RWPE1 (cell line): ENCODE data around the gene COLGALT1.

ENCODE experiments used
- CTCF ChIA-PET: fragments of 350-600 bp; sonication (Branson Sonifier 250); formaldehyde crosslinking; extraction: SDS; loops from one replicate; lab custom pipeline; 2021; lab: Yijun Ruan, JAX
- POLR2A ChIA-PET: fragments of 400-600 bp; formaldehyde crosslinking; extraction: SDS; loops from one replicate; lab custom pipeline; 2020; ENCODE audit warnings: antibody characterized with exemption; ENCODE audit not compliant: low non-redundant PET; lab: Yijun Ruan, JAX
- DNase-seq: peaks from one replicate; pipeline ENCODE4 v3.0.0; 2012; ENCODE audit warnings: low spot score
- H3K27ac ChIP-seq: fragments of 450-650 bp; 2 replicates; pipeline ENCODE4 v1.5.1; 2017
- CTCF ChIP-seq: fragments of 450-650 bp; conservative IDR thresholded peaks from 2 replicates; pipeline ENCODE4 v1.5.1; 2017; ENCODE audit warnings: low read depth, mild to moderate bottlenecking

The COLGALT1 gene

GRCh38 chr19:17575871-17576757, 20.7 kb downstream of the COLGALT1 start:
- POLR2A ChIA-PET = no interaction called here
- TF ChIP-seq CTCF = no peak
- H3K27ac ChIP-seq = peak overlapping the region; percentile 76
- CTCF ChIA-PET = no interaction called here
- DNase-seq = no peak

DNA sequence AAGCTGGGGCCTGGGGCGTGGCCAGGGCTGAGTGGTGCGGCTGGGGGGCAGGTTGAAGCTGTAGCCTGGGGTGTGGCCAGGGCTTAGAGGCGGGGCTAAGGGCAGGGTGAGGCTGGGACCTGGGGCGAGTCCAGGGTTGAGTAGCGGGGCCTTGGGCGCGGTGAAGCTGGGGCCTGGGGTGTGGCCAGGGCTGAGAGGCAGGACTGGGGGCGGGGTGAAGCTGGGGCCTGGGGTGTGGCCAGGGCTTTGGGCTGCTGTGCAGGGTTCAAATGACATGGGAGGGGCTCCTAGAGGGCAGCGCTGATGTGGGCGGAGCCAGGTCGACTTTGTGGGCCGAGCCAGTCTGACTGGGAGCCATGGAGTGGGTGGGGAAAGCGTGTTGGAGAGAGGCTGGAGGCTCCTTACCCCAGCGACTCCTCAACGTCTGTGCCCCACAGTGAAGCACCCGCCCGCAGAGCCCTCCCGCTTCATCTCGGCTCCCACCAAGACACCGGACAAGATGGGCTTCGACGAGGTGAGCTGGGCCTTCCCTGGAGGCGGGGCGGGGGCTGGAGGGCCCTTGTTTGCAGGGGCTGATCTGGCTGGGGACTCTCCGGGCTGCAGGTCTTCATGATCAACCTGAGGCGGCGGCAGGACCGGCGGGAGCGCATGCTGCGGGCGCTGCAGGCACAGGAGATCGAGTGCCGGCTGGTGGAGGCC, 21.5 kb downstream of the COLGALT1 start:
- ChIA-PET CTCF (no interaction called here), POLR2A (interaction anchor here (0.5 kb wide), 1 partner anchor 156 kb away, joined by 6 read pairs; no protein-coding TSS in a partner anchor)
- H3K27ac ChIP-seq = peak overlapping the region; percentile 76
- peak; percentile 85 for DNase-seq
- TF ChIP-seq CTCF = no peak

- DNase-seq = no peak
- H3K27ac ChIP-seq = peak overlapping the region; percentile 76
- ChIA-PET POLR2A (interaction anchor here (0.5 kb wide), 1 partner anchor 157 kb away, joined by 6 read pairs; no protein-coding TSS in a partner anchor), CTCF (interaction anchor here (0.6 kb wide), 1 partner anchor 165 kb away, joined by 4 read pairs; no protein-coding TSS in a partner anchor)
- no peak for TF ChIP-seq CTCF
Observed at GRCh38 chr19:17577457-17578097, 22.1 kb downstream of the COLGALT1 start.

- POLR2A ChIA-PET = interaction anchor here (0.6 to 0.7 kb wide), 2 partner anchors 27 to 112 kb away, joined by 3 to 11 read pairs; no protein-coding TSS in a partner anchor
- CTCF ChIA-PET = interaction anchor here (0.8 kb wide), 1 partner anchor 276 kb away, joined by 3 read pairs; no protein-coding TSS in a partner anchor
- H3K27ac ChIP-seq = peak overlapping the region; percentile 76
- DNase-seq = peak; percentile 93
- no peak for TF ChIP-seq CTCF
Observed at GRCh38 chr19:17579661-17580244, 24.3 kb downstream of the COLGALT1 start.

DNA sequence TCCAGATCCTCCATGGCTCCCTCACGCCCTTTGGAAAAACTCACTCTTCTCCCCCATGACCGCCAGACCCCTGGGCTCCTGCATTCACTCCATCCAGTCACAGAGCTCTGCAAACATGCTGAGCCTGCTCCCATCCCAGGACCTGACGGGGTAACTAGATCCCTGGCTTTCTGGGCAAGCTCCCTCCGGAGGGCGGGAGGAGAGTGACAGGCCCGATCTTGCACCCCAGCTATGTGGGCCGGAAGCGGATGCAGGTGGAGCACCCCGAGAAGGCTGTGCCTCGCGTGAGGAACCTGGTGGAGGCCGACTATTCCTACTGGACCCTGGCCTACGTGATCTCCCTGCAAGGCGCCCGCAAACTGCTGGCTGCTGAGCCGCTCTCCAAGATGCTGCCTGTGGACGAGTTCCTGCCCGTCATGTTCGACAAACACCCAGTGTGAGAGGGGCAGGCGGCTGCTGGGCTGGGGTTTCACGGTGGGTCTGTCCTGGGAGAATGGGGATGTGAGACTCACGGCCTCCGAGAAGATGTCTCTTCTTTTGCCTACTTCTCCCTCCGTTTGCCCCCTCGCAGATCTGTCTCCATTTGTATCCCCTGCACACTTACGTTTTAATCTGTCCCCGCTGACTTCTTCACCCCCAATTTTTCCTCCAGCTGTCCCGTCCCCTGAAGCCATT, 25.2 kb downstream of the COLGALT1 start:
- peak overlapping the region; percentile 76 for H3K27ac ChIP-seq
- TF ChIP-seq CTCF = no peak
- ChIA-PET CTCF (interaction anchor here (0.8 kb wide), 1 partner anchor 275 kb away, joined by 3 read pairs; no protein-coding TSS in a partner anchor), POLR2A (interaction anchor here (0.6 kb wide), 1 partner anchor 111 kb away, joined by 11 read pairs; no protein-coding TSS in a partner anchor)
- no peak for DNase-seq
